ENCODE results near the gene NOL4L. TPM values are rescaled to one million over a fixed set of nuclear protein-coding genes. Genes with fewer than 3 reads are reported as not detected.
"Not testable (repeated sequence)": the region's sequence is repeated elsewhere in the genome, so short reads cannot be mapped to it uniquely, and the experiment has no call there.

Gene NOL4L
- total RNA-seq, 2 experiments from 2014 or later = 24.8 to 29.2 TPM

DNA sequence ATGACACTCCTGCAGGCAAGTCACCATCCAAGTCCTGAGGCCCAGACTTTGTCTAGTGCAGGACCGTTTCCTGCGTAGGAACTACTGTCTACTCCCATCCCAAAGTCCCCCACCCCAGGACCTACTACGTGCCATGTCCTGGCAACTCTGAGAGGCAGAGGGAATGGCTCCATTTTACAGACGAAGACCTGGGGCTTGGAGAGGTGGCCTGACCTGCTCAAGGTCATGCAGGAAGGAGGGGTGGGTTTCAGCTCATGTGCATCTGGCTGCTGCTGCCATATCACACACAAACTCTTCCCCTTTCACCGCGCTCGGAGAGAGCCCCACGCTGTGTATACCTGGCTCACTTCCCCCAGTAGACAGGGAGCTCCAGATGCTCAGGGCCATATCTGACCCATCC, 1.2 kb upstream of the NOL4L start:
- Mint-ChIP-seq H3K4me3 (peak overlapping the region; percentile 74), H3K36me3 (ENCODE audit: low read depth) (peaks cover 1% of the 10 kb centered on the region), H3K4me1 (ENCODE audit: low read depth) (peaks cover 22% of the 10 kb centered on the region), H3K9me3 (no peaks in the 10 kb centered on the region), H3K27me3 (ENCODE audit: low read depth) (no peaks in the 10 kb centered on the region), H3K27ac (no peak overlapping the region)
- intact Hi-C loops (cut with micrococcal nuclease) = loop anchor here (5.0 kb wide), 1 partner anchor 229 kb away; the partner anchor contains the start of gene ASXL1
- CTCF ChIA-PET = interaction anchor here (0.7 to 3.3 kb wide), 3 partner anchors 10 to 64 kb away, joined by 3 to 19 read pairs (median 4); no protein-coding TSS in a partner anchor
- no peak for DNase-seq

DNA sequence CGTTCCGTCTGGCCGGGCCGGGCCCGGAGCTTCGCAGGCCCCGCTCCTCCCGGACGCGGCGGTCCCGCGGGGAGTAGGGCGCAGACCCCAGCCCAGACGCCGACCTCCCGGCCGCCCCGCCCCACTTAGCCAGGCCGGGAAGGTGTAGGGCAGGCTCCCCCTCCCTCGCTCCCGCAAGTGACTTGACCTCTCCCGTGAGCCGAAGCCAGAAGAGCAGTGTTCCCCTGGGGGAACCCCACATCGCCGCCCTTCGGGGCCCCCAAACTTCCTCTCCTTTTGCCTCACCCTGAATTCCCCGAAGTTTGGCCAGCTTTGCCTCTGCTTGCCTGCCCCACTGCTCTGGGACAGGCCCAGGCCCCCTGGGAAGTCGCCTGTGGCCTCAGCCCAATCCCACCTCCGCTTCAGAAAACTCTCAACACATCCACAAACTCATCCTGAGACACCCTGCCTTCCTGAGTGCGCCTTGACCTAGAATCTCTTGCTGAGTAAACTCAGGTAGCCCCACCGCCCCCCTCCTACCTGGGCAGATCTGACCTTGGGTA, 524 bp upstream of the NOL4L start:
- H3K4me3 Mint-ChIP-seq = peak overlapping the region; percentile 74
- no peaks in the 10 kb centered on the region for H3K9me3 Mint-ChIP-seq
- intact Hi-C loops (cut with micrococcal nuclease) = loop anchor here (1.0 to 5.0 kb wide), 2 partner anchors 48 to 228 kb away; partner anchors contain the start of gene ASXL1
- peak; percentile 71 for DNase-seq
- peaks cover 1% of the 10 kb centered on the region for H3K36me3 Mint-ChIP-seq (ENCODE audit: low read depth)
- no peaks in the 10 kb centered on the region for H3K27me3 Mint-ChIP-seq (ENCODE audit: low read depth)
- H3K4me1 Mint-ChIP-seq (ENCODE audit: low read depth) = peaks cover 28% of the 10 kb centered on the region
- CTCF ChIA-PET = interaction anchor here (0.7 to 3.3 kb wide), 3 partner anchors 10 to 63 kb away, joined by 3 to 19 read pairs (median 4); no protein-coding TSS in a partner anchor
- peak overlapping the region; percentile 60 for H3K27ac Mint-ChIP-seq

DNA sequence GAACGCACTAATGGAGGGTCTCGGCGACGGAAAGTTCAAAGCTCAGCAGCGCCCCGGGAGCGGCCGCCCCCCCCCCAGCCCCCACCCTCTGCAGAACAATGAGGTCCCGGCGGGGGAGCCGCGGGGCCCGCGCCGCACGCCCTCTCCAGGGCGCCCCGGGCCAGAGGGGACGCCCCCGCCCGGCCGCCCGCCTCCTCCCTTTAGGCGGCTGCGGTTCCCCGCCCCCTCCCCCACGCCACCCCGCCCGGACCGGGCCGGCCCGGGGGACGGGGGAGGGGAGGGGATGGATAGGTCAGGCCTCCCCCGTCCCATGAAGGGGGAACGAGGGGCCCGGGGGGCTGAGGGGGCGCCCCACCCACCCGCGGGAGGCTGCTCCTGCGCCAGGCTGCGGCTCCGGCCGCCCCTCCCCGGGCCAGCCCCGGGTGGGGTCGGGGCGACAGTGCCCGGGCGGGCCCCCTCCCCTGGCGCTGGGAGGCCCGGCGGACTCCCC, 1.5 kb downstream of the NOL4L start:
- peaks cover 1% of the 10 kb centered on the region for H3K36me3 Mint-ChIP-seq (ENCODE audit: low read depth)
- no peaks in the 10 kb centered on the region for H3K27me3 Mint-ChIP-seq (ENCODE audit: low read depth)
- H3K27ac Mint-ChIP-seq = no peak overlapping the region
- H3K4me3 Mint-ChIP-seq = no peak overlapping the region
- CTCF ChIA-PET = no interaction called here
- H3K9me3 Mint-ChIP-seq = no peaks in the 10 kb centered on the region
- H3K4me1 Mint-ChIP-seq (ENCODE audit: low read depth) = peaks cover 43% of the 10 kb centered on the region
- intact Hi-C loops (cut with micrococcal nuclease) = loop anchor here (1.0 kb wide), 1 partner anchor 8 kb away; no protein-coding TSS in a partner anchor
- DNase-seq = peak; percentile 22

DNA sequence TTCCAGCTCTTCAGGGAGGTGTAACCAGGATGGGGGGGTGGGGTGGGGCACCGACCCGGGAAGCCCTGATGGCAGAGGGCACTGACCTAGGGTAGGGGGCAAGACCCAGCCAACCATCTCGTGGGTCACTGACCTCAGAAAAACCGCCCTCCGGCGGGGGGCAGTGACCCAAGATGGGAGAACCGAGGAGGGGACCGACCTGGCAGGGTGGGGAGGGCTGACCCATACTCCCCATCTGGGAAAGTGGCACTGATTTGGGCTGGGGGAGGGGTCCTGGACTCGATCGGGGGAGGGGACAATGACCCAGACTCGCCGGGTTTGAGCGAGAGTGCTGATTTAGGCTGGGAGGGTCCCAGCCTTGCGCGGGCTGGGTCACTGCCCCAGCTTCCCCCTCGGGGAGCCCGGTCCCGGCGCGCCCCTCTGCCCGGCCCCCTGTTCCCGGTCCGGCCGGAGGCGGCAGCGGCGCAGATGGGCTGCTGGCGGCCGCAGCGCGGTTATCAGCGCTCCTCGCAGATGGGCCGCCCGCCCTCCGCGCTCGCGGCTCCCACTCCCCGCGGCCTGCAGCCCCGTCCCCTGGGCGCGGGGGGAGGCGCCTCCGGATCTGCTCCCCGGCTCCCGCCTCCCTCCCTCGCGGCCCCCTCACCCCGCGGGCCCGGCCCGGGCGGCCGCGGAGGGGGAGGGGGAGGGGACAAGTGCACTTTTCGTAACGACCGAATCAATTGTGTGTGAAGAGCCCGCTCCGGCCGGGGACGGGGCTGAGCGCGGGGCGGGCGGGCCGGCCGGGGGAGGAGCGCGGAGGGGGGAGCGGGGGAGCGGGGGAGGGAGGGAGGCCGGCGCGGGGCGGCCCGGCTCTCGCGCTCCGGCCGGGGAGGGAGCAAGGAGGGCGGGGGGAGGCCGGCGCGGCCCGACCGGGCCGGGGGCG, 2.2 kb downstream of the NOL4L start:
- Mint-ChIP-seq H3K27me3 (ENCODE audit: low read depth) (no peaks in the 10 kb centered on the region), H3K27ac (no peak overlapping the region), H3K4me1 (ENCODE audit: low read depth) (peaks cover 47% of the 10 kb centered on the region), H3K36me3 (ENCODE audit: low read depth) (peaks cover 1% of the 10 kb centered on the region), H3K4me3 (peak overlapping the region; percentile 53), H3K9me3 (no peaks in the 10 kb centered on the region)
- CTCF ChIA-PET = no interaction called here
- DNase-seq = peak; percentile 33
- intact Hi-C loops (cut with micrococcal nuclease) = loop anchor here (1.0 kb wide), 1 partner anchor 8 kb away; no protein-coding TSS in a partner anchor

DNA sequence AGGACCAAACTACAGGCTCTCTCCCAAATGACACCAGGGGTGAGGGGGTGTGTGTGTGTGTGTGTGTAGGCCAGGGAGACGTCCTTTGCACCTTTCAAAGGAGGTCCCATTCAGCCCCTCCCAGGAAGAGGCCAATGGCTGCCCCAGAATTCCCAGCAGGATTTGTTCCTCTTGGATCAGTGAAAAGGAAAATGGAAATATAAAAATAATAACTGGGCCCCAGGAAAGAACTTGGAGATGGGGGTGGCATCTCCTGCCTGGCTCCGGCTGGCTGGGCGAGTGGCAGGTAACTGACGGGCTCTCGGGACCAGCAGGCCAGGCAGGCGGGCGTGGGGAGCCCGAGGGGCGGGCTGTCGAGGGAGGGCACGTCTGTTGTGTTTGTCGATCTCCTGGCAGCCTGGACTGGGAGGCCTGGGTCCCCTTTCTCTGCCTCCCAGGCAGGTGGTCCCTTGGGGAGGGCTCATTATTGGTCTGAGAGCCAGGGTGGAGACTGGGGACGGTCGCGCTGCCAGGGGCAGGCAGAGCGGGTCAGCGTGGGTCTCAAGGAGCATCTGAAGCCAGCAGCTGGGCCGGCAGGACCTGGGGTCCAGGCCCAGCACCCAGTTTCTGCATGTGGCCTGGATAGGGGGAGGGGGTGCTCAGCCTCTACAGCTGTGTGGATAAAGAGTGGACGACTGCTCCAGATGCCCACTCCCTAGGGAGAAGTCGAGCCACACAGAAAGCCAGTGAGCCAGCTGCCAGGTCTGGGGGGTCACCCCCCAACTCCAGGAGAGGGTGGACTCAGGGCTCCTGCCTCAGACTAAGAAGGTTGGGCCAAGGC, 3.1 kb downstream of the NOL4L start:
- Mint-ChIP-seq H3K27ac (peak overlapping the region; percentile 73), H3K9me3 (no peaks in the 10 kb centered on the region), H3K4me1 (ENCODE audit: low read depth) (peaks cover 53% of the 10 kb centered on the region), H3K4me3 (peak overlapping the region; percentile 53), H3K36me3 (ENCODE audit: low read depth) (peaks cover 1% of the 10 kb centered on the region), H3K27me3 (ENCODE audit: low read depth) (no peaks in the 10 kb centered on the region)
- no peak for DNase-seq
- CTCF ChIA-PET = interaction anchor here (0.9 to 1.5 kb wide), 2 partner anchors 12 to 60 kb away, joined by 4 to 6 read pairs; no protein-coding TSS in a partner anchor
- intact Hi-C loops (cut with micrococcal nuclease) = no loop called here

DNA sequence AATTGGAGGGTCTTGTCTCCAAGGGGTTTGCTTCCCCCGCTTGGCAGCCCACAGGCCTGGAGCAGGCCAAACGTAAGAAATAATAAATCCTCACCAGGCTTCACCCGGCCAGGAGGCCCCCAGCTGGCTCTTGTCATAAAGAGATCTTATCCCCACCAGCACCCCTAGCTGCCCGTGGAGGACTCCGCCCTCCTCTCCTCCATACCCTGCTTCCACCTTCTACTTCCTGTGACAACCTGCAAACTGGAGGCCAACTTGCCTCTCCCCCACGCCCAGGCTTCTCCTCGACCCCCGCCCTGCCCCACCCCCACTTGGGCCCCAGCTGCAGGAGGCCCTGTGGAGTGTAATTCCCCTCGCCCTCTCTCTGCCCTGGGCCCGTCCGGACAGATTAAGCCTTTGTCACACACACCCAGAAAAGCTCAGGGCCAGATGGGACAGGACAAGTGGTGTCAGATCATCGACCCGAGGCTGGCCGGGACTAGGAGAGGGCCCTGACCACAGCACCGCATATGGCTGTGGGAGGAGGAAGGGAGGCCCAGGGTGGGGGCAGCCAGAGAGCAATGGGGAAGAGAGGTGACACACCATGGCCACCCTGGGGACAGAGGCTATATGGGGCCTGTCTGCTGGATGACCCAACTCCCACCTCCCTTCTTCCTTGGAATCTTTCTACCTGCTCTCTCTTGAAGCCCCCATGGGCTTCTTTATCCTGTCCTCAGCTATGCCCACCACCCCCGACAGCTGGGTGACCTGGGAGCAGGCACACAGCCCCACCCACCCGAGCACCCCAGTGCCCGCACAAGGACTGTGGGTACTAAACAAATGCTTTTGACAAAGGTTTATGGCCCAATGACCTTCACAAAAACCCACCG, 3.9 kb downstream of the NOL4L start:
- H3K36me3 Mint-ChIP-seq (ENCODE audit: low read depth) = peaks cover 1% of the 10 kb centered on the region
- CTCF ChIA-PET = interaction anchor here (0.6 to 1.5 kb wide), 3 partner anchors 11 to 59 kb away, joined by 3 to 6 read pairs (median 4); no protein-coding TSS in a partner anchor
- peak overlapping the region; percentile 73 for H3K27ac Mint-ChIP-seq
- peak; percentile 53 for DNase-seq
- H3K4me3 Mint-ChIP-seq = peak overlapping the region; percentile 51
- peaks cover 53% of the 10 kb centered on the region for H3K4me1 Mint-ChIP-seq (ENCODE audit: low read depth)
- no peaks in the 10 kb centered on the region for H3K9me3 Mint-ChIP-seq
- intact Hi-C loops (cut with micrococcal nuclease) = no loop called here
- no peaks in the 10 kb centered on the region for H3K27me3 Mint-ChIP-seq (ENCODE audit: low read depth)

DNA sequence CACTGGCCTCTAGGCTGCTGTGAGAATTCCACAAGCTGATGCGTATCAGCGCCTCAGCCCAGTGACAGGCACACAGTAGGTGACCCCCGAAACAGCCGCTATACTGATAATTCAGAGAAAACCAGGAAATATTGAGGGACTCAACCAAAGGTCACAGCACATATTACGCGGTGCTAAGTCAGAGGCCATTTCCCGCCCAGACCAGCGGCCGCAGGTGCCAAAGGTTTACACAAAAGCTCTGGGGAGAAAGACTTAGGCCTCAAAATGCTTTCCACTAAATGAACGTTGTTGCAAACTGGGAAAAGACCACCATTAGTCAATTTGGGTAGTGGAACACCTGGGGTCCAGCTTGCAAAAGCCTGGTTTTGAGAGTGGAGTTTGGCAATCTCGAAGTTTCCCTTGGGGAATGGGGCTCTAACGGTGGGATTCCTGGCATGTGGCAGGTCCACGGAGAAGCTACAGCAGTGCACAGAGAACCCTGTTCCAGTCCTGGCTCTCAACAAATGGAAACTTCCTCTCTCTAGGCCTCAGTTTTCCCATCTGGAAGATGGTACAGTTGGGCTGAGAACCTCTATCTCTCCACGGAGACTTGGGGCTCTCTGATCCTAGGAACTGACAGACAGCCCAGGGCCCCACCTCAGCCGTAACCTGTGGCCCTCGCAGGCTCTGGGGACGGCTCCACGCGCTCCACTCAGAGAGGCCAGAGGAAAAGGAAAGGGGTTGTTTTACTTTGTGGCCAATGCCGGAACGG, 4.7 kb downstream of the NOL4L start:
- no peak overlapping the region for H3K4me3 Mint-ChIP-seq
- intact Hi-C loops (cut with micrococcal nuclease) = no loop called here
- H3K27me3 Mint-ChIP-seq (ENCODE audit: low read depth) = no peaks in the 10 kb centered on the region
- H3K9me3 Mint-ChIP-seq = no peaks in the 10 kb centered on the region
- H3K4me1 Mint-ChIP-seq (ENCODE audit: low read depth) = peaks cover 46% of the 10 kb centered on the region
- no peak overlapping the region for H3K27ac Mint-ChIP-seq
- no peak for DNase-seq
- CTCF ChIA-PET = interaction anchor here (0.6 to 1.5 kb wide), 3 partner anchors 20 to 59 kb away, joined by 3 to 6 read pairs (median 5); no protein-coding TSS in a partner anchor
- peaks cover 1% of the 10 kb centered on the region for H3K36me3 Mint-ChIP-seq (ENCODE audit: low read depth)

DNA sequence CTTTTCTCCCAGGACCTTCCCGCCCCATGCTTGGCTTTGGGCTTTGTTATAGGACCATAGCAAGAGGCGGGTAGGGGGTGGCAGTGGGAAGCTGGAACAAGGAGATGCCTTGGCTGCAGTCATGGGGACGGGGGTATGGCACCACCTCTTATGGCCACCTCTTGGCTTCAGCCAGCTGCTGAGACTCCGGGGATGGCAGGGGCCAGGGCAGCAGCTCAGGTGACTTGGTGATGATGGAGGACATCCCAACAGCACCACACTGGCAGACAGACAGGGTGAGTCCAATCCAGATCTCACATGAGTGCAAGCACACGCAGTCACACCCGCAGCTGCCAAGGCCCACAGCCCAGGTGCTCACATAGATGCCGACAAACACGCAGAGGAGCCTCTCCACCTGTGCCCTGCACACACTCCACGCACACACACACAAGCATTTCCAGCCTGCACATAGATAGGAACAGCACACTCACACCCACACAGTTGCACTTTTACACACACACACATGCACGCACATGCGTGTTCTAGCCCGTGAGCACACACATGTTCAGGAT, 6.2 kb downstream of the NOL4L start:
- H3K27ac Mint-ChIP-seq = no peak overlapping the region
- no peaks in the 10 kb centered on the region for H3K27me3 Mint-ChIP-seq (ENCODE audit: low read depth)

DNA sequence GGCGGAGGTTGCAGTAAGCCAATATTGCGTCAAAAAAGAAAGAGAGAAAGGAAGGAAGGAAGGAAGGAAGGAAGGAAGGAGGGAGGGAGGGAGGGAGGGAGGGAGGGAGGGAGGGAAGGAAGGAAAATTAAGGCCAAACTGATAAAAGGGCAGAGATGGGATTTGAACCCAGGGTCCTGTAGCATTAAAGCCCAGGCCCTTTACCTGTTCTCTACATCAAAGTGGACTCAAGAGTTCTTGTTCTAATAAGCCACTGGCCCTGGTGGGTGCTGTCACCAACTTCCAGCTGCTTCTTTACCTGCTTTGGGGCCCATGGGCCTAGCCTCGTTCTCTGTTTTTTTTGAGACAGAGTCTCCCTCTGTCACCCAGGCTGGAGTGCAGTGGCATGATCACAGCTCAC, 7.1 kb downstream of the NOL4L start:
- H3K4me1 Mint-ChIP-seq (ENCODE audit: low read depth) = peaks cover 46% of the 10 kb centered on the region
- H3K27me3 Mint-ChIP-seq (ENCODE audit: low read depth); DNase-seq; H3K4me3 Mint-ChIP-seq; H3K9me3 Mint-ChIP-seq; H3K36me3 Mint-ChIP-seq (ENCODE audit: low read depth); intact Hi-C loops (cut with micrococcal nuclease): not testable (repeated sequence)
- H3K27ac Mint-ChIP-seq = peak overlapping the region; percentile 51
- CTCF ChIA-PET = interaction anchor here (1.0 kb wide), 1 partner anchor 53 kb away, joined by 3 read pairs; no protein-coding TSS in a partner anchor

More for the DNA sequence above, 6.2 kb downstream of the NOL4L start:
- DNase-seq = no peak
- Mint-ChIP-seq H3K4me1 (ENCODE audit: low read depth) (peaks cover 46% of the 10 kb centered on the region), H3K9me3 (no peaks in the 10 kb centered on the region), H3K4me3 (no peak overlapping the region), H3K36me3 (ENCODE audit: low read depth) (peaks cover 1% of the 10 kb centered on the region)
- intact Hi-C loops (cut with micrococcal nuclease) = no loop called here
- CTCF ChIA-PET = interaction anchor here (1.4 kb wide), 1 partner anchor 56 kb away, joined by 5 read pairs; no protein-coding TSS in a partner anchor

DNA sequence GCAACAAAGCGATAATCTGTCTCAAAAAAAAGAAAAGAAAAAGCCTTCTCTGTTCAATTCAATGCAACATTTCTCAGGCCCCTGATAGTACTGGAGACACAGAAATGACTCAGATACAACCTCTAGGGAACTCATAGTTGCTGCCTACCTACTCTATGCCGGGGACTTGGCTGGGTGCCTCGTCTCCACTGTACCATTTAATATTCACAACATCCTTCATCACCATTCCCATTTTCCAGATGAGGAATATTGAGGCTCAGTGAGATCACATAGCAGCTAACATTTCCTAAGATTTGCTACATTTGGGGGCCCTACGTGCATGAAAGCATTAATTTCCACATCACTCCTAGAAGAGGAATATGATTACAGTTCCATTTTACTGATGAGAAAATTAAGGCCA, 7.5 kb downstream of the NOL4L start:
- peaks cover 1% of the 10 kb centered on the region for H3K36me3 Mint-ChIP-seq (ENCODE audit: low read depth)
- no peaks in the 10 kb centered on the region for H3K9me3 Mint-ChIP-seq
- H3K27ac Mint-ChIP-seq = peak overlapping the region; percentile 51
- CTCF ChIA-PET = interaction anchor here (1.0 kb wide), 1 partner anchor 53 kb away, joined by 3 read pairs; no protein-coding TSS in a partner anchor
- DNase-seq = no peak
- no peaks in the 10 kb centered on the region for H3K27me3 Mint-ChIP-seq (ENCODE audit: low read depth)
- intact Hi-C loops (cut with micrococcal nuclease) = no loop called here
- H3K4me3 Mint-ChIP-seq = no peak overlapping the region
- H3K4me1 Mint-ChIP-seq (ENCODE audit: low read depth) = peaks cover 49% of the 10 kb centered on the region

All from activated naive CD4-positive, alpha-beta T cell treated with anti-CD3 and anti-CD28 coated beads for 36 hours (primary cell).